Measurements from ENCODE around the gene ILK.

GRCh38 chr11:6610591-6610990, 7.0 kb downstream of the ILK start:
- TF ChIP-seq, protein P1, sequence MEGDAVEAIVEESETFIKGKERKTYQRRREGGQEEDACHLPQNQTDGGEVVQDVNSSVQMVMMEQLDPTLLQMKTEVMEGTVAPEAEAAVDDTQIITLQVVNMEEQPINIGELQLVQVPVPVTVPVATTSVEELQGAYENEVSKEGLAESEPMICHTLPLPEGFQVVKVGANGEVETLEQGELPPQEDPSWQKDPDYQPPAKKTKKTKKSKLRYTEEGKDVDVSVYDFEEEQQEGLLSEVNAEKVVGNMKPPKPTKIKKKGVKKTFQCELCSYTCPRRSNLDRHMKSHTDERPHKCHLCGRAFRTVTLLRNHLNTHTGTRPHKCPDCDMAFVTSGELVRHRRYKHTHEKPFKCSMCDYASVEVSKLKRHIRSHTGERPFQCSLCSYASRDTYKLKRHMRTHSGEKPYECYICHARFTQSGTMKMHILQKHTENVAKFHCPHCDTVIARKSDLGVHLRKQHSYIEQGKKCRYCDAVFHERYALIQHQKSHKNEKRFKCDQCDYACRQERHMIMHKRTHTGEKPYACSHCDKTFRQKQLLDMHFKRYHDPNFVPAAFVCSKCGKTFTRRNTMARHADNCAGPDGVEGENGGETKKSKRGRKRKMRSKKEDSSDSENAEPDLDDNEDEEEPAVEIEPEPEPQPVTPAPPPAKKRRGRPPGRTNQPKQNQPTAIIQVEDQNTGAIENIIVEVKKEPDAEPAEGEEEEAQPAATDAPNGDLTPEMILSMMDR (IDR thresholded peaks at IDR 0.05): no peak
- TF ChIP-seq POLR2A (IDR thresholded peaks at IDR 0.05) (no peak), EP300 (IDR thresholded peaks at IDR 0.05) (no peak)

All from tibial nerve (tissue), 4 donors.